Hematopoietic multipotent progenitor cell treated with erythropoietin and hydrocortisone succinate and interleukin-3 and kit ligand, for 4 days (in vitro differentiated cells): Measurements from ENCODE around the gene C14orf119.

ENCODE experiments used
- DNase-seq: peaks from one replicate; pipeline ENCODE4 v3.0.0-alpha.2; 2015

C14orf119 gene, protein sequence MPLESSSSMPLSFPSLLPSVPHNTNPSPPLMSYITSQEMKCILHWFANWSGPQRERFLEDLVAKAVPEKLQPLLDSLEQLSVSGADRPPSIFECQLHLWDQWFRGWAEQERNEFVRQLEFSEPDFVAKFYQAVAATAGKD

DNA sequence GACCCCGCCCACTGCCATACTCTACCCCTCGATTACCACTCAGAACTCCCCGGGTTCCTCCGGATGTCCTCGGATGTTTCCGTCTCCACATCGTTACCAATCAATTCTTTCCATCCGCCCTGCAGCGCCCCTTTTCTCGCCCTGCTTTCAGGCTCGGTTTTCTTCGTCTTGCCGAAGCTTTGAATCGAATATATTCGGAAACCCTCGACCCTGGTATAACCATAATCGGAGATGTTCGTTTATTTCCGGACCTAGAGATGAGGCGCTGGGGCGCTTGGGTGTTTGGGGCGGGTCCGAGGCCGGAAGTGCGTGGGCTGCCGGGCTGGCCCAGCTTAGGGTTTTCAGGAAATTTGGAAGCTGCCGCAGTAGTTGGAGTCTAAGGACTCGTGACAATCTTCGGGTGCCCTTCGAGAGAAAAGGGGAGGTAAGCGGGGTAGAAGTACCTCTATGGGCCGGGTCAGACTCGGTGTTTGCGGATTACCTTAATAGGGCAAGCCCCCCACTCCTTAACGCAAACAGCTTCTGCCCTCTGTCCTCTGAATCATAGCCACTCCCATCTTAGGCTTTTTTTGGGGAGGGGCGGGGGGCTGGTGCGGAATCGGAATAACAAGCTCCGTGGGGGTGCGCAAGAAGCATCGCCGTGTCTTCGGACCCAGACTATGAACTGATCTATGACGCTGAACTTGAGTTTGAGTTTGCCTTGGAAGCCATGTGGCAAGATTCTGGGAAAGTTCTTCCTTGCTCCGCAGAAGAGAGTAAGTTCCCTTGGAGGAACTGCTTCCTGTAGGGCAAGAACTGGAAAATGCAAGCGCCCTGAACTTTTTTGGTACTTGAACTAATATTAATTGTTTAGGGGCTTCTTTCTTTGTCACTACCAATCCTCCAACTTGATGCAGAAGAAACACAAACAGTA is at the start of gene C14orf119:
Gene C14orf119, plus strand, starts transcription at position 310 of the 913 bp plus-strand sequence. CDS start 2,154 bp downstream, outside the sequence.
- DNase-seq, result peak; percentile 100

DNA sequence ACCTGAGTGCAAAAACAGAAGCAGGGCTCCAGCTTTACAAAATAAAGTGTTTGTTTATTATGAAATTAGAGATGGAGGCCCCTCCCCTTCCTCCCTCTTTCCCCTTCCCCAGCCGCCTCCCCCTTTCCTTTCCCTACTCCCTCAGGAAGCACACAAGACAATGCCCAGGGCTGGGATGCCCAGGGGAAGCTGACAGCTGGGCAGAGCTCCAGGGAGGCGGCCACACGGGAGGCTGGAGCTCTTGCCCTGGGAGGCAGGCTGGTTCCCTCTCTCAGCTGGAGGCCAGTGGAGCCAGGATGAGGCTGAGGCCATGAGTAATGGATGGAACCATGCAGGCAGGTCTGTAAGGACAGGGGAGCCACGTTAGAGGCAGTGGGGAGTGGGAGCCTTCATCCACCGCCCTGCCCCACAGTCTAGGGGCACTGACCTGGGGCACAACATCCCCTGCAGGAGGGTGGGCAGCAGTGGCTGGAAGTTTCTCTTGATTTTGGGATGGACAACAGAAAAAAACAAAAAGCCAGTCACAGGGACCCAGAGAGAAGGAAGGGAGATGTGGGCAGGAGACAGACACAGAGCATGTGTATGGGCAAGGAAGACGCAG is 48.2 kb upstream of the C14orf119 start:
- DNase-seq, result no peak

DNA sequence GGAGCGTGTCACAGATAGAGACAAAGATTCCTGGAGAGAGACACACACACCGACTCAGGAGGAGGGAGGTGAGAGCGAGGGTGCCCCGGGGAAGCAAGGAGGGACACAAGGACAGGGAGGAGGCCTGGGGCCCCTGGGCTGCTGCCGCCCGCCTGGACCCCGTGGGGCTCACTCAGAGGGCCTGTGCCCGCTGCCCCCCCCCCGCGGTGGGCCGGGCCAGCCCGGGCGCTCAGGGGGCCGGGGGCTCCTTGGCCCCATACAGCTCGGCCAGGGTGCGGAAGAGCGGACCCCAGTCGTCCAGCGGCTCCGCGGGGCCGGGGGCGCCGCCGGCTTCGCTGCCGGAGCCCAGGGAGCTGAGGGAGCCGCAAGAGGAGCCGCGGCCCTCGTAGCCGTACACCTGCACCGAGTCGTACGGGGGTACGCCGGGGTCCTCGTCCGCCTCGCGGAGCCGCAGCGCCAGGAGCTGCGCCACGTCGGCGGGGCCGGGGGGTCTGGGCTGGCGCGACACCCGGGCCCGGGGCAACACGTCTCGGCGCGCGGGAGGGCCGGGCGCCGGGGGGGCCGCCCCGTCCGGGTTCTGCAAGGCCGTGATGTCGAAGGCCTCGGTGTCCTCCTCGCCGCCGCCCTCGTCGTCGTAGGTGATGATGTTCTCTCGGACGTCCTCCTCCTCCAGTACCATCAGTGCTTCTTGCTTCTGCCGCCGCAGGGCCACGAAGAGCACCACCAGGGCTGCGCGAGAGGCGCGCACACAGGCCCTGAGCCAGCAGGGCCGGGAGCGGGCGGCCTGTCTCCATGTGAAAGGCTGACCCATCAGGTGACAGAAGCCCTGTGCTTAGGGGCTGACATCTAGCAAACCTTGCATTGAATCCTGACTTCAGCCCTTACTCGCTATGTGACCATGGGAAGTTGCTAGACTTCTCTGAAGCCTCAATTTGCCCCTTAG is 47.3 kb upstream of the C14orf119 start:
- no peak for DNase-seq

DNA sequence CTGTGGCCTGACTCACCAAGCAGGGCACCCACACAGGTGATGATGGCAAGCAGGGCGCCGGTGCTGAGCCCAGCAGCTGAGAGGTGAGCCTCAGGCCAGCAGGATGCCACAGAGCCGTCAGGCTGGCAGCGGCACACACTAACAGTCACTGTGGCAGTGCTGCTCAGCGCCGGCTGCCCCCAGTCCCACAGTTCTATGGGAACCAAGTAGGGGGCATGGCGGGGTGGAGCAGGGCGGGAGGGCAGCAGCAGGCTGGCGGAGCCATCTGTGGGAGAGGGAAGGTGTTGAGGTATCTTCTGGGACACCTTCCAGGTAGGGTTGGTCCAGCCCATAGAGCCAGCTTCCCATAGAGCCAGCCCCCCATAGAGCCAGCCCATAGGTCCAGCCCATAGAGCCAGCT is 46.3 kb upstream of the C14orf119 start:
- no peak for DNase-seq

DNA sequence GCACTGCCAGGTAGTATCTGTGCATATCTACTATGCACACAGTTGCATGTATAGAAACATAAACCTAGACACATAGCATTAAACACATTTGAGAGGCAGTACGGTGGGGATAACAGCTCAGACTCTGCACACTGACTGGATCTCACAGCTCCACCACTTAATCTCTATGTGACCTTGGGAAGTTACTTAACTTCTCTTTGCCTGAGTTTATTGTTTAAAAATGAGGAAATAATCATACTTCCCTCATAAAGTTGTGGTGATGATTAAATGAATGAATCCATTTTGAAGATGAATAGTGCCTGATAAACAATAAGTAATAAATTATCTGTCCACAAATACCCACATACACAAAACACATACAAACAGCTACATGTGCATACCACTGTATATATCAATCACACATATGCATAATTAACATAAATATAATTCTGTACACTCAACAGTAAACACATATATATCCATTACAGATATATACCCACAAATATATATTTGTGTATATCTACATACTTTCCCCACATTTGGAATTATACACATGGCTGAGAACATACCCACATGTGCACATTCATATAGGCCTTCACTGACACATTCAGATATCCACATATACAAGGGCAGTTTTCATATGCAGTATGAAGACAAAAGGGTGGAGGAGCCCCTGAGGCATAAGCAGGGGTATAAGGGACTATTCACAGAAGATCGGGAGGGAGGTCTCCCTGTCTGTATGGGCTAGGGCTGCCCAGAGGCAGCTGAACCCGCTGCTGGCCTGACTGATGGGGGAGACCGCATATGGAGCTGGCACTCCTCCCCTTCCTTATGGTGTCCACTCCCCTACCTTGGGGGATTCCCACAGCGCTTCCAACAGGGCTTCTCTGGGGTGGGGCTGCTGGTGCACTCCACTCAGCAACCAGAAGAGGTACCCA is 43.9 kb upstream of the C14orf119 start:
- no peak for DNase-seq

DNA sequence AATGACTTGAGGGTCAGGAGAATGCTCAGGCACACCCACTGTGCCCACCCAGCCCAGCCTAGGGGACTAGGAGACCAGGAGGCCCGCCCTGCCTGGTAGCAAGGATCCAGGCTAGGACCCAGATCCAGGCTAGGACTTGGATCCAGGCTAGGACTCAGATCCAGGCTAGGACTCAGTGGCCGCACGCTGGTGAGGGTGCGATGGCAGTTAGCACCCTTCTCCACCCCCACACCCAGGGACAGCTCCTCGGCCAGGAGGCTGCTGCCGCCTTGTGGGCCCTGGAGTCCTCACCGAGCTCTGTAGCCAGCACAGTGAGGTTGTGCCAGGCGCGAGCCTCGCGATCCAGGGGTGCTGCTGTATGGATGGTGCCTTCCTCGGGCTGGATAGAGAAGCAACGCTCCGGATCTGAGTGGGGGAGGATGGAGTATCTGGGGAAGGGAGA is 43.1 kb upstream of the C14orf119 start:
- no peak for DNase-seq

DNA sequence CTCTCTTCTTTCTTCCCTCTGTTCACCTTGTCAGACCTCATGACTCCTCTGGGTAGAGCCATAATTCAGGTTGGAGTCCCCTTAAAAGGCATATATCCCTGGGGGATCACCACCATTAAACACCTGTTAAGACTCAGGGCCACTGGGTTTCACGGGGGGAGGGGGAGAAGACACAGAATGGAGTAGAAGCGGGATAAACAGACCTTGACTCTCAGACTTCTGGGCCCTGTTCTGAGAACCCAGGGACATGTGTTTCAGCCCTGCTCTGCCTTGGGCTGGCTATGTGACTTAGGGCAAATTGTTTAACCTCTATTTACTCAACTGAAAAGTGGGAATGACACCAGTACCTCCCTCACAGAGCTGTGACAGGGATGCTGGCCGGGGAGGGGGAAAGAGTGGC is 42.6 kb upstream of the C14orf119 start:
- no peak for DNase-seq

DNA sequence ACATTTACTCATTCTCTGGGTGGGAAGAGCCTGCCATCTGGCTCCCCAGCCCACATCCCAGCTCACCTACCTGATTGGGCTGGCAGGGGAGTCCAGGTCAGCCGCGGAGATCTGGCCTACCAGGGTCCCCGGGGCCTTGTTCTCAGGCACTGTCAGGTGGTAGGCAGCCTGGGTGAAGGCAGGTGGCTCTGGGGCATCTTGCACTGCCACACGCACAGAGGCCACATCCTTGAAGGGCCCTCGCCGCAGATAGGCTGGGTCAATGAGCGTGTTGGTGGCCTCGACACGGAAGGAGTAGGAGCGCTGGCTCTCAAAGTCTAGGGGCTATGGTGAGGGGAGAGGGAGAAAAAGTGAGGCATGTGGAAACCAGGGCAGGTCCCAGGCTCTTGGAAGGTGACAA is 41.9 kb upstream of the C14orf119 start:
- DNase-seq, result no peak

DNA sequence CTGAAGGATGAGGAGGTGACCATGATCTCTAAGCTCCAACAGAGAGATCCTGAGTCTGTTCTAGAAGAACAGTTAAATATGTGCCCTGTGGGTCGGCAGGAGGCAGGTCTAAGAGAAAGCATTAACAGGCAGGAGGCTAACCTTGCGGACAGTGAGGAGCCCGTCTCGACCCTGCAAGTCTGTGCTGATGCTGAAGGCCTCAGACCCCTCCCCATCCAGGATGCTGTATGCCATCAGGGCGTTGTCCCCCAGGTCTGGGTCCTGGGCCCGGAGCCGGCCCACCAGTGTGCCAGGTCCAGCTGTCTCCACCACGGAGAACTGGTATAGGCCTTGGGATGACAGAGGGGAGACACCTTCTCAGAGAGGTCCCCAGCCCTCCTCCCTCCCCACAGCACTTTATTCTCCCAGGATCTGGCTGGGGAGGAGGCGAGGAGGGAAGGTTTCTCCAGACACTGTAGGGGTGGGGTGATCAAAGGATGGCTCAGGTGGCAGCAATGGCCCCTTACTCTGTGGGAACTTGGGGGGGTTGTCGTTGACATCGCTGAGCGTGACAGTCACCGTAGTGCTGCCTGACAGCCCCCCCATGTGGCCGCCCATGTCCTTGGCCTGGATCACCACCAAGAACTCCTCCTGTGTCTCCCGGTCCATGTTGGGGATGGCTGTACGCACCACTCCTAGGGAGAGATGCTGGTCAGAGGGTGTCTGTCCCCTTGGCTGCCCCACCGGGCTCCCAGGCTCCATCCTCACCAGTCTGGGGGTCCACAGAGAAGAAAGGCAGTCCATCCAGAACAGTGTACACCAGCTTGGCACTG is 41.1 kb upstream of the C14orf119 start:
- DNase-seq, result peak; percentile 57

DNA sequence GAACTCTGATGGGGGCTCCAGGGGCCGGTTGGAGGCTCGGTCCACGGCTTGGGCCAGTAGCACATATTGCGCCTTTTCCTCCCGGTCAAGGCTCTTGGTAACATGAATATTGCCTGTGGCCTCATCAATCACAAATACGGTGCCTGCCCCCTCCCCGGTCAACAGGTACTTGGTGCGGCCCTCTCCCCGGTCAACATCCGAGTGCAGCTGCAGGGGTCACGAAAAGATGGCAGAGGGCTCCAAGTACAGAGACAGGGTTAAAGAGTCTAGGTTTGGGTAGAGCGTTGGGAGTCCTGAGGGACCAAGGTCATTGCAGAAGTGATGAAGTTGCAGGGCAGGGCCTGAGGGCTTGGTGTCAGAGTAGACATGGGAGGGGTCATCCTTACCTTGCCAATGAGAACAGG is 40.2 kb upstream of the C14orf119 start:
- DNase-seq, result no peak

DNA sequence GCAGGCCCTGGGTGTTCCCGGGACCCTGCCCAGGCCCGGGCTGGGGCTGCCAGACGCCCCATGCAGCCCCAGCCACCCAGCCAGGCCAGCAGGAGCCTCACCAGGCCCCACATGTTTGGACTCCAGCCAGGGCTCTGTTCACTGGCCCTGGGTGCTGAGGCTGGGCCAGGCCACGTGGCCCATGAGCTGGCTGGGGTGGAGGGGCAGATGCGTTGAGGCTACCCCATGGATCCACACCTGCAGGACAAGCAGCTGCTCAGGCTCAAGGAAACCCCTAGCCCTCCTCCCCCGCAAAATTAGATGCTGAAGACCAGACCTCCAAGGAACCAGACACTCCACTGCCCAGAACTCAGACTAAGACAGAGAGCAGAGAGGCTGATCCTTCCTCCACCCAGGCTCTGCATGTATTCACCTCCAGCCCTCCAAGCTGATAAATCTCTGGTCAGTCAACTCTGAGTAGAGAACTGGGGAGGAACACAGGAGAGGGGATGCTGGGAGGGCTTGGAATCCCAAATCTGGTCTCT is 39.6 kb upstream of the C14orf119 start:
- no peak for DNase-seq

DNA sequence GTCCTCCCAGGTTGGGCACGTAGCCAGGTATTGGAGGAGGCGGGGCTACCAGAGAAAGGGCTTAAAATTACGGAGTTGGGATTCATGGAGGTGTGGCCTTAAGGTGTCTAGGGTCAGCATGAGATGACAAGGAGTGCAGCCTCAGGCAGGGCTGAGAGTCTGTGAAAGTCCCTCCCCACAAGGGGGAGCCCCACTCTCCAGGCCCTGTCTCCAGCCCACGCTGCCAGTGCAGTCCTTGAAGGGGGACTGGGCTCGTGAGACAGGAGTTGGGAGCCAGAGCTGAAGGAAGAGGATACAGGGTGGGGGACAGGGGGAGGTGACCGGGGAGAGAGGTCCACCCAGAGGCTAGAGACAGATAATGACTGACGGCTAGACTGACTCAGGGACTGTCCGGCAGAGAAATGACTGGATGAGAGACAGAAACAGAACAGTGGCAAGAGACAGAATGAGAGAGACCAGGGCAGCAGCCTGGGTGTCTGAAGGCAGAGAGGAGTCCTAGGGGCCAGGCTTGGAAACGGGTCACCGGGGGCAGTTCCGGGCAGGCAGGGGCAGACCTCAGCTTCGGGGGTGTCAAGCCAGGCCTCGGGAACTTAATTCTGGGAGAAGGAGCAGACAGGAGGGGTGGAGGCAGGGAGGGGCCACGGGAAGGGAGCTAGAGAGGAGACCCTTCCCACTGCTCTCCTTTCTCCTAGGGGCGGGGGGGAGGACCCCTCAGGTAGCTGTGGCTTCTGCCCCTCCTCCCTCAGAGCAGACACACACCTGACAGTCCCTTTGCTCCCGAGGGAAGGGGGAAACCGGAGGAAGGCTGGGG is 39.0 kb upstream of the C14orf119 start:
- peak; percentile 90 for DNase-seq

DNA sequence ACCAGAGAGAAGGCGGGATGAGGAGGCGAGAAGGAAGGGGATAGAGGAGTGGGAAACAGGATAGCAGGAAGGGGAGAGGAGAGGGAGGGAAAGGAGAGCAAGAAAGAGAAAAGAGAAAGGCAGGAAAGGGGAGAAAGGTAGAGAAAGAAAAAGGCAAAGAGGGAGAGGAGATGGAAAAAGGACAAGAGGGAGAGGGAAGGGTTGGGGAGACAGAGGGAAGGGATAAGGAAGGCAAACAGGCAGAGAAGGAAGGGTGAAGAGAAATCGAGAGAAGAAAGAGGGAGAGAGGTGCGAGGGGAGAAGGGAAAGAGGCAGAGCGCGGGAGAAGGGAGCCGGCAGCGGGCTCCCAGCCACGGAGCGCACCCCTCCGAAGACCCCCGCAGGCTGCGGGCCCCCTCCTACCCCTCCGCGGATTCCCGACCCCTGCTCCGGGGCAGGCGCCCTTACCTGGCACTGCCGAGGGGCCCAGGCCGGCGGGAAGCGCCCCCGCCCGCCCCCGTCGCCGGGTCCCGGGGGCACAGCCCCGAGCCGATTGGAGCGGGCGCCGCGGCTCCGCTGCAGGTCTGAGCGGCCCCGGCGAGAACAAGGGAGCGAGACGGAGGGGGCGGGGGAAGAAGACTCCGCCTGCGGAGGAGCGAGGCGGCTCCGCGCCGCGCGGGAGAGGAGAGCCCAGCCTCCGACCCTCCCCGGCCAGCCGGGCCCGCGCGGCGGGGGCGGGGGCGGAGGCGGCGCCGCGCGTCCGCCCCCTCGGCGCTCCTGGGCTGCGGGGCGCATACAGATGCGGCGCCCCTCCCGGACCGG is 38.1 kb upstream of the C14orf119 start, which contains the start of gene CDH24:
Gene CDH24, minus strand, starts transcription at position 565 of the 801 bp plus-strand sequence. CDS start 1,787 bp downstream, outside the sequence.
- DNase-seq, result peak; percentile 91

DNA sequence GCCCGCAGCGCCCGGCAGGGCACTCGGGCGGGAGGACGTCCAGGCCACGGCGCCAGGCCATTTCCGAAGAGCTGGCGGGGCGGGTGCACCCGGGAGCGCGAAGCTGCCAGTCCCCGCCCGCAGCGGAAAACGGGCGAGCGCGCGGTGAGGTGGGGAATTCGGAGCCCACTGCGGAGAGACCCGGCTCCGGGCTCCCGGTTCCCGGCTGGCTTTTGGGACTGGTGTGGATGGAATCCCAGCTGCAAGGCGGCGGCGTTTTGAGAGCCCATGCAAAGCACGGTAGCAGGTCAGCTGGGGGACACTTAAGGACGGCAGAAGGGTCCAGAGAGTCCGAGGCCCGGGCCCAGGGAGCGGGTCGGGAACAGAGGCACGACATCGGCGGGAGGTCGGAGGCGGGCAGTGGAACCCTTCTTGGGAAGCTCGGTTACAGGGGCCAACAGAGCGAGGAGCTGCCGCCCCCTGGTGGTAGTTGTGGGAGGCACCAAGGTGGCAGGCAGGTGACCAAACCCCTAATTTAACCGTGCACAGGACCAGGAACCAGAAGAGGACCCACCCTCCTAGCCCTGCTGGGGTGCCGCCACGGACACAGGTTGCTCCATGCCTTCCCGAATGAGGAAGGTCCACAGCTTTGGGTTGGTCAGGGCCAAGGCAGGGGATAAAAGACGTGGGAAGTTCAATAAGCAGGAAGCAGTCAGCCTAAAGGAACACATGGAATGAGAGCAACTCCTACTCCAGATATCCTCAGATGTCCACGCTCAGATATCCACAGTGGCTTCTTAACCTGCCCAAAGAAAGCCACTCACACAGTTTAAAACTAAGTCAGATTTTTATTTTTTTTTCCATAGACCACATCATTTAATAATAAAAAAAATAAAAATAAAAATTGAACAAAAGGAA is 37.3 kb upstream of the C14orf119 start:
- peak; percentile 92 for DNase-seq

DNA sequence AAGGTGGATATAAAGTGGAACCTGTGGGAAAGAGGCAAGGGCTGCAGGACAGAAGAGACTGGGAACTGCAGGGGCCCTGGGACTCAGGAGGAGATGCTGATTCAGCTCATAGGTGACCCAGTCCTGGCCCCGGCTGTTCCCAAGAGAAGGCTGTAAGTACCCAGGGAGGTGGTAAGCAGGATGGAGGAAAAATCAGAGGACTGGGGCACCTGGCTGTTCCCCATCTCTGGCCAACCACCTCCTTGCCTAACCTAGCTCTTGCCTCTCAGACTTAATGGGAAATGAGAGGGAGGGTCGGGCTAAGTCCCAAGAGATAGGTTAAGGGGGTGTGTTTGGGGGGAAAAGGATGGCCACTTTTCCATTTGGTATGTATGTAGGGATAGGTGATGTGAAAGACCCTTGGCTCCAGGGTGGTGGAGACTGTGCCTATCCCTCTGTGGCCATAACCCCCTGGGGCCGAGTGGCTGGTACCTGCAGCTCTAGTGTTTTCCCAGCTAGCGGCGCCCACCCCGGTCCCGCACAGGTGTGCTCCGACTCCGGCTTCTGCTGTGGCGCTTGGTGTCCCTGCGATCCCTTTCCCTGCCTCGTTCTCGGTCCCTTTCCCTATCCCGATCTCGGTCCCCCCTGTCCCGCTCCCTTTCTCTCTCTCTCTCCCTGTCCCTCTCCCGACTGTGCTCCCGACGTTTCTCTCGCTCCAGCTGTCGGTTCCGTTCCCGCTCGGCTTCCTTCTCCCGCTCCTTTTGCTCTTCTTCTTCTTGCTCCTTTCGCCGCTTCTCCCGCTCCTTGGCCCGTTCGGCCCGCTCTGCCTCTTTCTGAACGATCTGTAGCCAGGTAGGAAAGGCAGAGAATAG is 36.4 kb upstream of the C14orf119 start:
- no peak for DNase-seq

DNA sequence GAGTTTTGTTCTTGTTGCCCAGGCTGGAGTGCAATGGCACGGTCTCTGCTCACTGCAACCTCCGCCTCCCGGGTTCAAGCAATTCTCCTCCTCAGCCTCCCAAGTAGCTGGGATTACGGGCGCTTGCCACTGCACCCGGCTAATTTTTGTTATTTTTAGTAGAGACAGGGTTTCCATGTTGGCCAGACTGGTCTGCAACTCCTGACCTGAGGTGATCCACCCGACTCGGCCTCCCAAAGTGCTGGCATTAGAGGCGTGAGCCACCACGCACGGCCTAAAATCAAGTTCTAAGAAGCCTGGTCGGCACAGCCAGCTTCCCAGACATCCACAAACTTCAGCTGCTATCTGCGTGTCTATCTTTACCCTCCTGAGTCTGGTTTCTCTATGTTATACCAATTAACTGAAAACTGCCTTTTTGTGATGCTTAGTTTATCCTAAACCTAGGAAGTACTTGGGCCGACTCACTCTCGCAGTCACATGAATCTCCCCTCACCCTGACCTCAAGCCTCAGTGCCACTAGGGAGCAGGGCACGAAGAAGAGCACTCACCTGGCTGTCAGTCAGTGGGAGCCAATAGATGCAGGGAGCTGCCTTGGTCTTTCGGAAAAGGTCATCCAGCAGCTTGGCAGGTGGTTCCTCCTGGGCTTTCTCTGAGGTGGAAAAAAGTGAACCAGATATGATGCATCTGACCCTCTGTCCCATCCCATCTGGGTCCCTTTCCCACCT is 34.6 kb upstream of the C14orf119 start:
- no peak for DNase-seq
